Neural cell (in vitro differentiated cells): ENCODE measurements around the gene IL22RA2.

Experiments
- CTCF ChIP-seq: fragments of 450-650 bp; IDR thresholded peaks from 2 replicates; pipeline ENCODE4 v1.5.1; 2014; ENCODE audit warnings: antibody characterized with exemption, mild to moderate bottlenecking, moderate library complexity; ENCODE audit not compliant: poor library complexity, severe bottlenecking
- EP300 ChIP-seq: fragments of 450-650 bp; conservative IDR thresholded peaks from 2 replicates; pipeline ENCODE4 v1.6.1; 2014; ENCODE audit warnings: antibody characterized with exemption, mild to moderate bottlenecking, moderate library complexity; ENCODE audit not compliant: poor library complexity, severe bottlenecking
- EZH2 ChIP-seq: fragments of 200-600, 300-800 bp; shearing (Covaris generic), sonication (generic); IDR thresholded peaks from 2 replicates; pipeline ENCODE4 v1.6.1; 2014; ENCODE audit warnings: antibody characterized with exemption, low read length, borderline replicate concordance, mild to moderate bottlenecking; ENCODE audit not compliant: insufficient read depth, poor library complexity, severe bottlenecking
- MXI1 ChIP-seq: fragments of 450-650 bp; conservative IDR thresholded peaks from 2 replicates; pipeline ENCODE4 v1.6.1; 2014; ENCODE audit warnings: antibody characterized with exemption, mild to moderate bottlenecking; ENCODE audit not compliant: poor library complexity, severe bottlenecking
- POLR2AphosphoS5 ChIP-seq: IDR thresholded peaks from 2 replicates; pipeline ENCODE4 v1.6.1; 2012
- RAD21 ChIP-seq: fragments of 450-650 bp; conservative IDR thresholded peaks from 2 replicates; pipeline ENCODE4 v1.6.1; 2014; ENCODE audit warnings: antibody characterized with exemption, mild to moderate bottlenecking, moderate library complexity
- REST ChIP-seq: IDR thresholded peaks from 2 replicates; pipeline ENCODE4 v1.6.1; 2012; ENCODE audit warnings: borderline replicate concordance
- TAF1 ChIP-seq: IDR thresholded peaks from 2 replicates; pipeline ENCODE4 v1.6.1; 2012; ENCODE audit warnings: low read depth

- TF ChIP-seq CTCF: no peak
- no peak for TF ChIP-seq POLR2AphosphoS5
- no peak for TF ChIP-seq RAD21
- no peak for TF ChIP-seq EZH2
- no peak for TF ChIP-seq MXI1
- TF ChIP-seq TAF1: no peak
- no peak for TF ChIP-seq EP300
- TF ChIP-seq REST: no peak
Observed at GRCh38 chr6:137122612-137123011, 50.8 kb downstream of the IL22RA2 start.
